ENCODE data around the gene GINS2. TPM values are rescaled to one million over a fixed set of nuclear protein-coding genes. Genes with fewer than 3 reads are reported as not detected.

The GINS2 gene
- total and polyA plus RNA-seq, 12 donors, result 0.20 to 2.8 (median 0.72) TPM

DNA sequence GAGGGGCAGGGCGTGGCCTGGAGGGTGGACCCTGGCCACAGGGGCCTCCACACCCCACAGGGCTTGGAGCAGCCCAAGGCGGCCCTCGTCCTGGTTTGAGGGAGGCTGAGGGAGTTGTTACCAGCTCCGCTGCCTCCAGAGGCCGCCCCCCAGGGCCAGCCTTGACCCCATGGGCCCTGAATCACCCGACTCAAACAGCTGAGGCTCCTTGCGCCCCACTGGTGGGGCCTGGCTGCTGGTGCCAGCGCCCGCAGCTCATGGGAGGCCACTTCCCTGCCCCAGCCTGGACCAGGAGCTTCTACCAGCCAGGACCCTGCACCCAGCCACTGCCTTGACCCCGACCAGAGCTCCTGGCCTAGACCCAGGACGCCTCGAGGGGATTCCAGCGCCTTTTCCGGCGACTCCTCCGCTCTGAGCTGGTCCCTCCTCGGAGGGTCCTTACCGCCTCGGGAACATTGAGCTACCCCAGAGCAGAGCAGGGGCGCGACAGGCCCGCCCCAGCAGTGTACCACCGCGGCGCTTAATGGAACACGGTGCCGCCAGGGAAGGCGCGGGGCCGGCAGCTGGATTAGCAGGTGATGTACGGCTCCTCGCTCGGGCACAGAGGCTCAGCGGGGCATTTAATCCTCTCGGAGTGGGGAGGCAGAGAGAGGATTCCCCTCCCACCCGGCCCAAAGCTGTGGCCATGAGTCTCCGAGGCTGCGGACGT is 38.5 kb downstream of the GINS2 start:
- TF ChIP-seq, protein P1, sequence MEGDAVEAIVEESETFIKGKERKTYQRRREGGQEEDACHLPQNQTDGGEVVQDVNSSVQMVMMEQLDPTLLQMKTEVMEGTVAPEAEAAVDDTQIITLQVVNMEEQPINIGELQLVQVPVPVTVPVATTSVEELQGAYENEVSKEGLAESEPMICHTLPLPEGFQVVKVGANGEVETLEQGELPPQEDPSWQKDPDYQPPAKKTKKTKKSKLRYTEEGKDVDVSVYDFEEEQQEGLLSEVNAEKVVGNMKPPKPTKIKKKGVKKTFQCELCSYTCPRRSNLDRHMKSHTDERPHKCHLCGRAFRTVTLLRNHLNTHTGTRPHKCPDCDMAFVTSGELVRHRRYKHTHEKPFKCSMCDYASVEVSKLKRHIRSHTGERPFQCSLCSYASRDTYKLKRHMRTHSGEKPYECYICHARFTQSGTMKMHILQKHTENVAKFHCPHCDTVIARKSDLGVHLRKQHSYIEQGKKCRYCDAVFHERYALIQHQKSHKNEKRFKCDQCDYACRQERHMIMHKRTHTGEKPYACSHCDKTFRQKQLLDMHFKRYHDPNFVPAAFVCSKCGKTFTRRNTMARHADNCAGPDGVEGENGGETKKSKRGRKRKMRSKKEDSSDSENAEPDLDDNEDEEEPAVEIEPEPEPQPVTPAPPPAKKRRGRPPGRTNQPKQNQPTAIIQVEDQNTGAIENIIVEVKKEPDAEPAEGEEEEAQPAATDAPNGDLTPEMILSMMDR (IDR thresholded peaks at IDR 0.05), result no peak
- no peak for DNase-seq
- ATAC-seq, result peak in 1 of 8 donors; percentile 2
- H3K9me3 ChIP-seq, result no peaks in the 10 kb centered on the region
- peaks cover 0 to 49% (median 0%) of the 10 kb centered on the region in 9 donors for H3K36me3 ChIP-seq
- no peak overlapping the region for H3K27ac ChIP-seq
- WGBS, 2 donors, result 89 to 92% methylated on average over 38 to 39 of the region's 39 CpGs
- intact Hi-C loops (cut with DNase I), result no loop called here
- H3K27me3 ChIP-seq, result no peaks in the 10 kb centered on the region
- H3K4me1 ChIP-seq, result peaks cover 6 to 37% (median 22%) of the 10 kb centered on the region in 9 donors
- no peak overlapping the region for H3K4me3 ChIP-seq

DNA sequence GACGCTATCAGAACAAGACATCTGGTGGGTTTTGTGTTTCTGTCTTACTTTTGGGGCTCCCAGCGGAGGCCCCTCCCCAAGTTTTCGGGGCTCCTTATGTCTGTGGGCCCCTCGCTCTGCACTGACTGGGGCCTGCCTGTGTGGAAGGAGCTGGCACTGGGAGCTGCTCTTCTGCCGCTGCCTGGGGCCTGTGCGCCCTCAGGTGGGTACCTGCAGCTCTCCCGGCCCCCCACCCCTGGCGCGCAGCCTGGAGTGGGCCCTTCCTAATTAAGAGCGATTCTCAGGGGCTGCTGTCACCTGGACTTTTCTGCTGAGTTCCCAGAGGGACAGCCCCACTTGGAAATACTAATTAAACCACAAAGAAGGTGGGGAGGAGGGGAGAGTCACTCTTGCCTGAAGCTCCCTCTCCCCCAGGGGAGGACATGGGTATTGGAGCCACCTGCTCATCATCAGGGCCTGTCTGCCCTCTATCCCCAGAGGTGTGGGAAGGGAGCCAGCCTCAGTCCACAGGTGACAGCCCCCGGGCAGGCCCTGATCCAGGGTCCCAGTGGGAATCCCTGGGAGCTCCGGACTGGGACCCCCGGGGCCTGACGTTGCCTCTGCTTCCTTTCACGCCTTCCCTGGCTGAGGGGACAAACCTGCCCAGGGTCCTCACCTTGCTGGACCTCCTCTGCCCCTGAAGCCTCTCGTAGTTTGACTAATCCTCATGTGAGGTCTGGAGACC is 39.2 kb downstream of the GINS2 start:
- DNase-seq (no peak), ATAC-seq (no peak)
- H3K9me3 ChIP-seq, result no peaks in the 10 kb centered on the region
- WGBS, 2 donors, result 82 to 84% methylated on average over 16 of the region's 16 CpGs
- TF ChIP-seq, protein P1 (IDR thresholded peaks at IDR 0.05), result no peak
- no peak overlapping the region for H3K4me3 ChIP-seq
- peaks cover 6 to 37% (median 22%) of the 10 kb centered on the region in 9 donors for H3K4me1 ChIP-seq
- H3K27me3 ChIP-seq, result no peaks in the 10 kb centered on the region
- intact Hi-C loops (cut with DNase I), result no loop called here
- no peak overlapping the region for H3K27ac ChIP-seq
- H3K36me3 ChIP-seq, result peaks cover 0 to 42% (median 0%) of the 10 kb centered on the region in 9 donors

DNA sequence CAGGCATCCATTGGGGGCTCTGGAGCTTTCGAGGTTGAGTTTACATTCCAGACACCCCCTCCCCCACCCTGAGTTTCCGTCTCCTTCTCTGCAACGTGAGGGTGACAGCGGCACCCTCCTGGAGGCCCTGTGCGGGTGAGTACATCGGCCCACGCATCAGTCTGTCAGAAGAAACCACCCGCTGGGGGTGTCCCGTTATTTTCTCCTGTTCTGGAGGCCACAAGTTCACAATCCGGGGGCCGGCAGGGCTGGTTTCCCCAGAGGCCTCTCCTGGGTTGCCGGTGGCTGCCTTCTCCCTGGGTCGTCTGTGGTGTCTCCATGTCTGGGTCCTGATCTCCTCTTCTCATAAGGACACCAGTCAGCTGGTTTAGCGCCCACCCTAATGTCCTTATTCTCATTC is 39.9 kb downstream of the GINS2 start:
- no peak for DNase-seq
- 82 to 85% methylated on average over 14 of the region's 14 CpGs for WGBS, 2 donors
- Histone ChIP-seq H3K27ac (no peak overlapping the region), H3K27me3 (no peaks in the 10 kb centered on the region), H3K4me1 (peaks cover 6 to 38% (median 23%) of the 10 kb centered on the region in 9 donors), H3K9me3 (no peaks in the 10 kb centered on the region), H3K36me3 (peaks cover 0 to 34% (median 0%) of the 10 kb centered on the region in 9 donors), H3K4me3 (no peak overlapping the region)
- intact Hi-C loops (cut with DNase I), result no loop called here
- TF ChIP-seq, protein P1 (IDR thresholded peaks at IDR 0.05), result no peak
- ATAC-seq, result no peak

DNA sequence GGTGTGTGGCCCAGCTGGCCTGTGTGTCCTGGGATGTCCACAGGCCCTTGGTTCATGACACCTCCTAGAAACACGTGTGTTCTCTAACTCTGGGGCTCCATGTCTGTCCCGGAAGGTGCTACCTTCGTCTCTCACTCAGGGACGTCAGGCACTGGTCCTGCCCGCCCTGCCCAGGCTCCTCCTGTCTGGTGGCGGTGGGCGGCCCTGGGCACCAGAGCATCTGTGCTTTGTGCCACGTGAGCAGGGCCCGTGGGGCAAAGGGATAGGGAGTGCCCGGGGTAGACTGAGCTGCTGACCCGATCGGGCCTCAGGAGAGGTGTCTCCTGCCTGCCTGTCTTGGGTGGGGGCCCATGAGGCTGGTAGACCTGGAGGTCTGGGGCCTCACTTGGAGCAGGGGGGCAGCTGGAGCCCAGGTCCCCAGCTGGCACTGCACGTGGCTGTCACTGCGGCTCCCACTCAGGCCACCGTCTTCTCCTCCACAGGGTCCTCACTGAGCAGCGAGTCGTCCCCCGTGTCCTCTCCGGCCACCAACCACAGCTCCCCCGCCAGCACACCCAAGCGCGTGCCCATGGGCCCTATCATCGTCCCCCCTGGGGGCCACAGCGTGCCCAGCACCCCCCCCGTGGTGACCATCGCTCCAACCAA is 40.6 kb downstream of the GINS2 start:
- DNase-seq, result no peak

More for the DNA sequence above, 40.6 kb downstream of the GINS2 start:
- WGBS, 2 donors, result 91% methylated on average over 26 of the region's 26 CpGs
- H3K36me3 ChIP-seq, result peaks cover 0 to 34% (median 0%) of the 10 kb centered on the region in 9 donors
- TF ChIP-seq, protein P1 (IDR thresholded peaks at IDR 0.05), result no peak
- intact Hi-C loops (cut with DNase I), result no loop called here
- no peaks in the 10 kb centered on the region for H3K27me3 ChIP-seq
- no peak overlapping the region for H3K27ac ChIP-seq
- ATAC-seq, result no peak
- H3K9me3 ChIP-seq, result no peaks in the 10 kb centered on the region
- peaks cover 6 to 37% (median 25%) of the 10 kb centered on the region in 9 donors for H3K4me1 ChIP-seq
- no peak overlapping the region for H3K4me3 ChIP-seq
